Fibroblast of the aortic adventitia (primary cell): ENCODE data around the gene CDC37L1. TPM values are rescaled to one million over a fixed set of nuclear protein-coding genes. Genes with fewer than 3 reads are reported as not detected.

Experiments used
- DNase-seq: peaks from one replicate; pipeline ENCODE4 v3.0.0-alpha.2; 2010; ENCODE audit warnings: low read depth
- H3K4me3 ChIP-seq: 2 replicates; pipeline ENCODE4 v1.5.1; 2011; ENCODE audit warnings: low read depth, mild to moderate bottlenecking, control low read depth, low read length, moderate library complexity
- CTCF ChIP-seq: IDR thresholded peaks from 2 replicates; pipeline ENCODE4 v1.5.1; 2011; ENCODE audit warnings: mild to moderate bottlenecking, low read length, control low read depth, inconsistent platforms; ENCODE audit not compliant: insufficient read depth
- total RNA-seq: library from RNA; depleted of rRNA; stranded (reverse); fragments of >200 nt; gene quantifications from 2 replicates; pipeline ENCODE4 v1.2.3, GENCODE V29; 2012; ENCODE audit warnings: low replicate concordance

Gene CDC37L1
- total RNA-seq, 1 donor = 17.5 TPM

- no peak for DNase-seq
- TF ChIP-seq CTCF = no peak
- H3K4me3 ChIP-seq = no peak overlapping the region
Measured at GRCh38 chr9:4690144-4690543, 10.8 kb downstream of the CDC37L1 start.

- peak; percentile 80 for DNase-seq
- H3K4me3 ChIP-seq = no peak overlapping the region
- TF ChIP-seq CTCF = no peak
Measured at GRCh38 chr9:4691795-4692194, 12.4 kb downstream of the CDC37L1 start.

GRCh38 chr9:4700091-4700490 lies 20.7 kb downstream of the CDC37L1 start:
- TF ChIP-seq CTCF = no peak
- H3K4me3 ChIP-seq = no peak overlapping the region
- DNase-seq = peak; percentile 41

- no peak for DNase-seq
- TF ChIP-seq CTCF = no peak
Measured at GRCh38 chr9:4700932-4701331, 21.6 kb downstream of the CDC37L1 start.

GRCh38 chr9:4701526-4701925 lies 22.2 kb downstream of the CDC37L1 start:
- no peak overlapping the region for H3K4me3 ChIP-seq
- TF ChIP-seq CTCF = no peak
- DNase-seq = no peak

More at GRCh38 chr9:4700932-4701331, 21.6 kb downstream of the CDC37L1 start:
- H3K4me3 ChIP-seq = no peak overlapping the region

GRCh38 chr9:4704129-4704528 lies 24.8 kb downstream of the CDC37L1 start:
- no peak for DNase-seq
- TF ChIP-seq CTCF = no peak
- H3K4me3 ChIP-seq = no peak overlapping the region

- no peak overlapping the region for H3K4me3 ChIP-seq
- no peak for TF ChIP-seq CTCF
- DNase-seq = no peak
Measured at GRCh38 chr9:4706021-4706420, 26.7 kb downstream of the CDC37L1 start.
